ENCODE measurements around the gene GNG3. TPM values are rescaled to one million over a fixed set of nuclear protein-coding genes. Genes with fewer than 3 reads are reported as not detected.

GNG3 gene
- total and polyA plus RNA-seq, 2 experiments from 2014 or later = 2.1 to 7.2 TPM

DNA sequence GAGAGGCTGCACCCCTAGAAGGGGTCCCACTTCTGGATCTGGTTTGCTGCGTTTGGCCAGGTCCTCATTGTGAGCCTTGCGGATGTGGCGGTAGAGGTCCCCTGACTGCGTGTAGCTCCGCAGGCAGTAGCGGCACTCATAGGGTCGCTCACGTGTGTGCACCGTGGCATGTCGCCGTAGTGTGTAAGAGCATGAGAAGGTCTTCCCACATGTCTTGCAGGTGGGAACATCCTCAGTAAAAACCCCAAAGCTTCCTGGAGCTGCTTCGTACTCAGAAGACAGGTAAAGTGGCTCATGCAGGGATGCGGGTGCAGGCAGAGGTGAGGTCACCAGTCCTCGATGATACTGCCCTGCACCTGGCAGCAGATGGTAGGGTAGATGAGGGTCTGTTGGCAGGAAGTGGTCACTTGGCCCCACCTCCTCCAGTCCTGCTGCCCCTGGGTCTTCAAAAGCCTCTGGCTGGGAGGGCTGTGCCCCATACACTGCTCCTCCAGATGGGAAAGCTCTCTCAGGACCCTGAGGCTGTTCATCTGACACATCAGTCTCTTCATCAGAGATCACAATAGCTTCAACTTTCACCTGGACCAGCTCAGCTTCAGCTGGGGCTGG, 44.8 kb downstream of the GNG3 start:
- peaks cover 44% of the 10 kb centered on the region for H3F3A ChIP-seq (replicated peaks; ENCODE audit: low read depth)

More for the DNA sequence above, 44.8 kb downstream of the GNG3 start:
- Mint-ChIP-seq H3K27me3 (ENCODE audit: insufficient read depth, low read depth, poor library complexity) (peaks cover 19% of the 10 kb centered on the region), H3K4me3 (no peak overlapping the region), H3K4me1 (peaks cover 19% of the 10 kb centered on the region), H3K9me3 (peaks cover under 1% of the 10 kb centered on the region; the same call in 1 of the 3 replicates), H3K36me3 (ENCODE audit: low read depth) (peaks cover 74% of the 10 kb centered on the region), H3K27ac (no peak overlapping the region)
- DNase-seq (ENCODE audit: low spot score) (no peak), ATAC-seq (no peak)
- Histone ChIP-seq H3K79me2 (replicated peaks; ENCODE audit: insufficient read depth) (peaks cover 76% of the 10 kb centered on the region), H3K9me2 (ENCODE audit: insufficient read depth) (no peaks in the 10 kb centered on the region), H3K4me3 (no peak overlapping the region), H3K27ac (ENCODE audit: low read depth) (no peak overlapping the region), H2AFZ (no peak overlapping the region), H3K36me3 (ENCODE audit: insufficient read depth) (peaks cover 41% of the 10 kb centered on the region), H3K27me3 (ENCODE audit: insufficient read depth) (no peaks in the 10 kb centered on the region), H4K20me1 (replicated peaks; ENCODE audit: insufficient read depth) (peaks cover 43% of the 10 kb centered on the region), H3K4me1 (ENCODE audit: insufficient read depth) (peaks cover 25% of the 10 kb centered on the region; the same call in 1 of the 2 replicates), H3K4me2 (no peak overlapping the region)
- TF ChIP-seq JUNB (IDR thresholded peaks at IDR 0.05; ENCODE audit: unreplicated experiment) (no peak), NANOG (IDR thresholded peaks at IDR 0.05; ENCODE audit: borderline replicate concordance) (no peak), STAT1 (IDR thresholded peaks at IDR 0.05; ENCODE audit: unreplicated experiment) (no peak), ZNF331 (CRISPR knock-in tag; IDR thresholded peaks at IDR 0.05; ENCODE audit: low read depth) (no peak), EZH2phosphoT487 (IDR thresholded peaks at IDR 0.05; ENCODE audit: unreplicated experiment) (no peak), CREB1 (CRISPR knock-in tag; IDR thresholded peaks at IDR 0.05; ENCODE audit: low read depth) (no peak), ZNF114 (CRISPR knock-in tag; IDR thresholded peaks at IDR 0.05) (no peak), EZH2 (IDR thresholded peaks at IDR 0.05; ENCODE audit: low read depth, unreplicated experiment) (no peak), POLR2AphosphoS5 (IDR thresholded peaks at IDR 0.05; ENCODE audit: low read depth) (no peak)
- TF ChIP-seq, protein P1, sequence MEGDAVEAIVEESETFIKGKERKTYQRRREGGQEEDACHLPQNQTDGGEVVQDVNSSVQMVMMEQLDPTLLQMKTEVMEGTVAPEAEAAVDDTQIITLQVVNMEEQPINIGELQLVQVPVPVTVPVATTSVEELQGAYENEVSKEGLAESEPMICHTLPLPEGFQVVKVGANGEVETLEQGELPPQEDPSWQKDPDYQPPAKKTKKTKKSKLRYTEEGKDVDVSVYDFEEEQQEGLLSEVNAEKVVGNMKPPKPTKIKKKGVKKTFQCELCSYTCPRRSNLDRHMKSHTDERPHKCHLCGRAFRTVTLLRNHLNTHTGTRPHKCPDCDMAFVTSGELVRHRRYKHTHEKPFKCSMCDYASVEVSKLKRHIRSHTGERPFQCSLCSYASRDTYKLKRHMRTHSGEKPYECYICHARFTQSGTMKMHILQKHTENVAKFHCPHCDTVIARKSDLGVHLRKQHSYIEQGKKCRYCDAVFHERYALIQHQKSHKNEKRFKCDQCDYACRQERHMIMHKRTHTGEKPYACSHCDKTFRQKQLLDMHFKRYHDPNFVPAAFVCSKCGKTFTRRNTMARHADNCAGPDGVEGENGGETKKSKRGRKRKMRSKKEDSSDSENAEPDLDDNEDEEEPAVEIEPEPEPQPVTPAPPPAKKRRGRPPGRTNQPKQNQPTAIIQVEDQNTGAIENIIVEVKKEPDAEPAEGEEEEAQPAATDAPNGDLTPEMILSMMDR (conservative IDR thresholded peaks at IDR 0.05; ENCODE audit: low read depth in 2 of 2) = no peak
- TF ChIP-seq, protein P2, sequence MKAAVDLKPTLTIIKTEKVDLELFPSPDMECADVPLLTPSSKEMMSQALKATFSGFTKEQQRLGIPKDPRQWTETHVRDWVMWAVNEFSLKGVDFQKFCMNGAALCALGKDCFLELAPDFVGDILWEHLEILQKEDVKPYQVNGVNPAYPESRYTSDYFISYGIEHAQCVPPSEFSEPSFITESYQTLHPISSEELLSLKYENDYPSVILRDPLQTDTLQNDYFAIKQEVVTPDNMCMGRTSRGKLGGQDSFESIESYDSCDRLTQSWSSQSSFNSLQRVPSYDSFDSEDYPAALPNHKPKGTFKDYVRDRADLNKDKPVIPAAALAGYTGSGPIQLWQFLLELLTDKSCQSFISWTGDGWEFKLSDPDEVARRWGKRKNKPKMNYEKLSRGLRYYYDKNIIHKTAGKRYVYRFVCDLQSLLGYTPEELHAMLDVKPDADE (IDR thresholded peaks at IDR 0.05) = no peak
- TF ChIP-seq, protein P3, sequence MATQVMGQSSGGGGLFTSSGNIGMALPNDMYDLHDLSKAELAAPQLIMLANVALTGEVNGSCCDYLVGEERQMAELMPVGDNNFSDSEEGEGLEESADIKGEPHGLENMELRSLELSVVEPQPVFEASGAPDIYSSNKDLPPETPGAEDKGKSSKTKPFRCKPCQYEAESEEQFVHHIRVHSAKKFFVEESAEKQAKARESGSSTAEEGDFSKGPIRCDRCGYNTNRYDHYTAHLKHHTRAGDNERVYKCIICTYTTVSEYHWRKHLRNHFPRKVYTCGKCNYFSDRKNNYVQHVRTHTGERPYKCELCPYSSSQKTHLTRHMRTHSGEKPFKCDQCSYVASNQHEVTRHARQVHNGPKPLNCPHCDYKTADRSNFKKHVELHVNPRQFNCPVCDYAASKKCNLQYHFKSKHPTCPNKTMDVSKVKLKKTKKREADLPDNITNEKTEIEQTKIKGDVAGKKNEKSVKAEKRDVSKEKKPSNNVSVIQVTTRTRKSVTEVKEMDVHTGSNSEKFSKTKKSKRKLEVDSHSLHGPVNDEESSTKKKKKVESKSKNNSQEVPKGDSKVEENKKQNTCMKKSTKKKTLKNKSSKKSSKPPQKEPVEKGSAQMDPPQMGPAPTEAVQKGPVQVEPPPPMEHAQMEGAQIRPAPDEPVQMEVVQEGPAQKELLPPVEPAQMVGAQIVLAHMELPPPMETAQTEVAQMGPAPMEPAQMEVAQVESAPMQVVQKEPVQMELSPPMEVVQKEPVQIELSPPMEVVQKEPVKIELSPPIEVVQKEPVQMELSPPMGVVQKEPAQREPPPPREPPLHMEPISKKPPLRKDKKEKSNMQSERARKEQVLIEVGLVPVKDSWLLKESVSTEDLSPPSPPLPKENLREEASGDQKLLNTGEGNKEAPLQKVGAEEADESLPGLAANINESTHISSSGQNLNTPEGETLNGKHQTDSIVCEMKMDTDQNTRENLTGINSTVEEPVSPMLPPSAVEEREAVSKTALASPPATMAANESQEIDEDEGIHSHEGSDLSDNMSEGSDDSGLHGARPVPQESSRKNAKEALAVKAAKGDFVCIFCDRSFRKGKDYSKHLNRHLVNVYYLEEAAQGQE (IDR thresholded peaks at IDR 0.05; ENCODE audit: unreplicated experiment) = no peak
- TF ChIP-seq, protein P4, sequence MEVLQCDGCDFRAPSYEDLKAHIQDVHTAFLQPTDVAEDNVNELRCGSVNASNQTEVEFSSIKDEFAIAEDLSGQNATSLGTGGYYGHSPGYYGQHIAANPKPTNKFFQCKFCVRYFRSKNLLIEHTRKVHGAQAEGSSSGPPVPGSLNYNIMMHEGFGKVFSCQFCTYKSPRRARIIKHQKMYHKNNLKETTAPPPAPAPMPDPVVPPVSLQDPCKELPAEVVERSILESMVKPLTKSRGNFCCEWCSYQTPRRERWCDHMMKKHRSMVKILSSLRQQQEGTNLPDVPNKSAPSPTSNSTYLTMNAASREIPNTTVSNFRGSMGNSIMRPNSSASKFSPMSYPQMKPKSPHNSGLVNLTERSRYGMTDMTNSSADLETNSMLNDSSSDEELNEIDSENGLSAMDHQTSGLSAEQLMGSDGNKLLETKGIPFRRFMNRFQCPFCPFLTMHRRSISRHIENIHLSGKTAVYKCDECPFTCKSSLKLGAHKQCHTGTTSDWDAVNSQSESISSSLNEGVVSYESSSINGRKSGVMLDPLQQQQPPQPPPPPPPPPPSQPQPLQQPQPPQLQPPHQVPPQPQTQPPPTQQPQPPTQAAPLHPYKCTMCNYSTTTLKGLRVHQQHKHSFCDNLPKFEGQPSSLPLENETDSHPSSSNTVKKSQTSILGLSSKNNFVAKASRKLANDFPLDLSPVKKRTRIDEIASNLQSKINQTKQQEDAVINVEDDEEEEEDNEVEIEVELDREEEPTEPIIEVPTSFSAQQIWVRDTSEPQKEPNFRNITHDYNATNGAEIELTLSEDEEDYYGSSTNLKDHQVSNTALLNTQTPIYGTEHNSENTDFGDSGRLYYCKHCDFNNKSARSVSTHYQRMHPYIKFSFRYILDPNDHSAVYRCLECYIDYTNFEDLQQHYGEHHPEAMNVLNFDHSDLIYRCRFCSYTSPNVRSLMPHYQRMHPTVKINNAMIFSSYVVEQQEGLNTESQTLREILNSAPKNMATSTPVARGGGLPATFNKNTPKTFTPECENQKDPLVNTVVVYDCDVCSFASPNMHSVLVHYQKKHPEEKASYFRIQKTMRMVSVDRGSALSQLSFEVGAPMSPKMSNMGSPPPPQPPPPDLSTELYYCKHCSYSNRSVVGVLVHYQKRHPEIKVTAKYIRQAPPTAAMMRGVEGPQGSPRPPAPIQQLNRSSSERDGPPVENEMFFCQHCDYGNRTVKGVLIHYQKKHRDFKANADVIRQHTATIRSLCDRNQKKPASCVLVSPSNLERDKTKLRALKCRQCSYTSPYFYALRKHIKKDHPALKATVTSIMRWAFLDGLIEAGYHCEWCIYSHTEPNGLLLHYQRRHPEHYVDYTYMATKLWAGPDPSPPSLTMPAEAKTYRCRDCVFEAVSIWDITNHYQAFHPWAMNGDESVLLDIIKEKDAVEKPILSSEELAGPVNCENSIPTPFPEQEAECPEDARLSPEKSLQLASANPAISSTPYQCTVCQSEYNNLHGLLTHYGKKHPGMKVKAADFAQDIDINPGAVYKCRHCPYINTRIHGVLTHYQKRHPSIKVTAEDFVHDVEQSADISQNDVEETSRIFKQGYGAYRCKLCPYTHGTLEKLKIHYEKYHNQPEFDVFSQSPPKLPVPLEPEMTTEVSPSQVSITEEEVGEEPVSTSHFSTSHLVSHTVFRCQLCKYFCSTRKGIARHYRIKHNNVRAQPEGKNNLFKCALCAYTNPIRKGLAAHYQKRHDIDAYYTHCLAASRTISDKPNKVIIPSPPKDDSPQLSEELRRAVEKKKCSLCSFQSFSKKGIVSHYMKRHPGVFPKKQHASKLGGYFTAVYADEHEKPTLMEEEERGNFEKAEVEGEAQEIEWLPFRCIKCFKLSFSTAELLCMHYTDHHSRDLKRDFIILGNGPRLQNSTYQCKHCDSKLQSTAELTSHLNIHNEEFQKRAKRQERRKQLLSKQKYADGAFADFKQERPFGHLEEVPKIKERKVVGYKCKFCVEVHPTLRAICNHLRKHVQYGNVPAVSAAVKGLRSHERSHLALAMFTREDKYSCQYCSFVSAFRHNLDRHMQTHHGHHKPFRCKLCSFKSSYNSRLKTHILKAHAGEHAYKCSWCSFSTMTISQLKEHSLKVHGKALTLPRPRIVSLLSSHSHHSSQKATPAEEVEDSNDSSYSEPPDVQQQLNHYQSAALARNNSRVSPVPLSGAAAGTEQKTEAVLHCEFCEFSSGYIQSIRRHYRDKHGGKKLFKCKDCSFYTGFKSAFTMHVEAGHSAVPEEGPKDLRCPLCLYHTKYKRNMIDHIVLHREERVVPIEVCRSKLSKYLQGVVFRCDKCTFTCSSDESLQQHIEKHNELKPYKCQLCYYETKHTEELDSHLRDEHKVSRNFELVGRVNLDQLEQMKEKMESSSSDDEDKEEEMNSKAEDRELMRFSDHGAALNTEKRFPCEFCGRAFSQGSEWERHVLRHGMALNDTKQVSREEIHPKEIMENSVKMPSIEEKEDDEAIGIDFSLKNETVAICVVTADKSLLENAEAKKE (CRISPR knock-in tag; IDR thresholded peaks at IDR 0.05) = no peak

All from GM23338 (cell line).